Stomach (tissue), 9 donors: Measurements from ENCODE around the gene NFATC2. TPM values are rescaled to one million over a fixed set of nuclear protein-coding genes. Genes with fewer than 3 reads are reported as not detected.
A peak's percentile ranks its signal among the peaks of the same experiment; 100 is the strongest.

Experiments used
- DNase-seq, 2 donors: peaks; one replicate each; pipeline versions ENCODE4 v3.0.0 to v3.0.0-alpha.2; 2013 to 2019
- H3K27ac ChIP-seq, 5 donors: fragments of 200-600 bp in 4 of 5; sonication (generic) in 4 of 5; one replicate each; pipeline ENCODE4 v1.5.1; 2013 to 2019; ENCODE audit warnings: mild to moderate bottlenecking in 1 of 5, moderate library complexity in 1 of 5
- H3K27me3 ChIP-seq, 3 donors: fragments of 200-600 bp; sonication (generic); one replicate each; pipeline ENCODE4 v1.5.1; 2017 to 2019; ENCODE audit warnings: mixed run types in 1 of 3
- H3K36me3 ChIP-seq, 4 donors: fragments of 200-600 bp; sonication (generic); 1 replicate in 3 of 4; 2 replicates in 1 of 4; pipeline ENCODE4 v1.5.1; 2016 to 2019
- H3K4me1 ChIP-seq, 4 donors: fragments of 200-600 bp; sonication (generic); one replicate each; pipeline ENCODE4 v1.5.1; 2016 to 2019
- H3K4me3 ChIP-seq, 4 donors: fragments of 200-600 bp; sonication (generic) in 3 of 4; one replicate each; pipeline ENCODE4 v1.5.1; 2016 to 2019; ENCODE audit warnings: mild to moderate bottlenecking in 1 of 4
- H3K9me3 ChIP-seq, 4 donors: fragments of 200-600 bp; sonication (generic); one replicate each; pipeline ENCODE4 v1.5.1; 2016 to 2019
- CTCF ChIP-seq, 7 experiments: fragments of 450-650 bp in 4 of 7; fragments of 200-600 bp in 3 of 7; sonication (generic) in 3 of 7; IDR thresholded peaks; one replicate each; pipeline ENCODE4 v1.5.1; 2016 to 2019; ENCODE audit warnings: antibody characterized with exemption in 7 of 7, control low read depth in 2 of 7, mild to moderate bottlenecking in 1 of 7
- EP300 ChIP-seq: sonication (generic); formaldehyde crosslinking; IDR thresholded peaks from one replicate; pipeline ENCODE4 v1.6.1; 2017; ENCODE audit warnings: antibody characterized with exemption
- POLR2A ChIP-seq, 4 donors: fragments of 450-650 bp; IDR thresholded peaks; one replicate each; pipeline ENCODE4 v1.6.1; 2016; ENCODE audit warnings: antibody characterized with exemption in 4 of 4, control low read depth in 2 of 4, mild to moderate bottlenecking in 1 of 4, moderate library complexity in 1 of 4
- POLR2AphosphoS5 ChIP-seq, 3 donors: sonication (generic); formaldehyde crosslinking; IDR thresholded peaks; one replicate each; pipeline ENCODE4 v1.6.1; 2016; ENCODE audit warnings: antibody characterized with exemption in 3 of 3
- whole genome bisulfite sequencing, 5 donors: extraction: QIAGEN DNeasy Blood & Tissue Kit in 3 of 5; methylation state at CpG; one replicate each; pipeline versions ENCODE4 v1.1.5 to v1.1.7; 2013 to 2018; 5-methylcytosine and 5-hydroxymethylcytosine counted together
- intact Hi-C: fragments of 100-400 bp; cut with DNase I; formaldehyde crosslinking; loops from one replicate; pipeline ENCODE4 v1.15.1; 2023; ENCODE audit warnings: low total_unique reads
- polyA plus RNA-seq, 3 donors: library from polyadenylated mRNA; stranded (reverse); fragments of 200-250 nt; gene quantifications; one replicate each; pipeline ENCODE4 v1.2.3, GENCODE V29; 2013
- total RNA-seq, 5 donors: library from RNA; depleted of rRNA; stranded (reverse); fragments of >200 nt; gene quantifications; one replicate each; pipeline versions ENCODE4 v1.1.0 to v1.2.3, GENCODE V29; 2014 to 2016
- donor health status: healthy with polysubstance abuse.
- donor health status: Bipolar disorder and iron deficiency.
- donor health status: healthy.

The NFATC2 gene
- total and polyA plus RNA-seq, 8 donors = 1.4 to 31.9 (median 8.6) TPM

GRCh38 chr20:51531712-51532456 is 10.6 kb downstream of the NFATC2 start:
- WGBS, 5 donors = 73 to 87% (median 83%) methylated on average over 12 of the region's 12 CpGs
- peaks cover 39 to 96% (median 56%) of the 10 kb centered on the region in 4 donors for H3K4me1 ChIP-seq
- no peak overlapping the region for H3K4me3 ChIP-seq
- no peaks in the 10 kb centered on the region for H3K36me3 ChIP-seq
- TF ChIP-seq POLR2A (IDR thresholded peaks at IDR 0.05) = no peak
- no peak for TF ChIP-seq POLR2AphosphoS5 (IDR thresholded peaks at IDR 0.05)
- TF ChIP-seq EP300 = no peak
- no peak for TF ChIP-seq CTCF (IDR thresholded peaks at IDR 0.05)
- no peaks in the 10 kb centered on the region for H3K27me3 ChIP-seq
- intact Hi-C loops = no loop called here
- H3K9me3 ChIP-seq = no peaks in the 10 kb centered on the region
- H3K27ac ChIP-seq = peak overlapping the region in 4 of 5 donors; percentile 44 to 71 (median 52)
- no peak for DNase-seq

GRCh38 chr20:51531141-51531710 is 11.3 kb downstream of the NFATC2 start:
- Histone ChIP-seq H3K4me3 (no peak overlapping the region), H3K9me3 (no peaks in the 10 kb centered on the region), H3K27me3 (no peaks in the 10 kb centered on the region), H3K36me3 (no peaks in the 10 kb centered on the region), H3K27ac (peak overlapping the region in 2 of 5 donors; percentile 30 to 71), H3K4me1 (peaks cover 39 to 96% (median 55%) of the 10 kb centered on the region in 4 donors)
- no peak for DNase-seq
- 76 to 94% (median 85%) methylated on average over 8 to 11 of the region's 11 CpGs for whole genome bisulfite sequencing, 5 donors
- TF ChIP-seq POLR2AphosphoS5 (IDR thresholded peaks at IDR 0.05) (no peak), CTCF (IDR thresholded peaks at IDR 0.05) (no peak), POLR2A (IDR thresholded peaks at IDR 0.05) (no peak), EP300 (no peak)
- intact Hi-C loops = no loop called here

GRCh38 chr20:51529758-51530157 is 12.8 kb downstream of the NFATC2 start:
- intact Hi-C loops = no loop called here
- Histone ChIP-seq H3K27me3 (no peaks in the 10 kb centered on the region), H3K4me1 (peaks cover 30 to 96% (median 48%) of the 10 kb centered on the region in 4 donors), H3K36me3 (no peaks in the 10 kb centered on the region), H3K9me3 (no peaks in the 10 kb centered on the region), H3K4me3 (peak overlapping the region in 2 of 4 donors; percentile 0 to 1), H3K27ac (peak overlapping the region in 2 of 5 donors; percentile 45 to 71)
- 45 to 60% (median 53%) methylated on average over 5 of the region's 5 CpGs for WGBS, 5 donors
- no peak for TF ChIP-seq POLR2A (IDR thresholded peaks at IDR 0.05)
- TF ChIP-seq EP300 = no peak
- DNase-seq = peak; percentile 42 to 46

- Histone ChIP-seq H3K36me3 (no peaks in the 10 kb centered on the region), H3K27me3 (no peaks in the 10 kb centered on the region), H3K4me3 (peak overlapping the region in 3 of 4 donors; percentile 0 to 1 (median 1)), H3K9me3 (no peaks in the 10 kb centered on the region), H3K27ac (peak overlapping the region in 4 of 5 donors; percentile 6 to 71 (median 48)), H3K4me1 (peaks cover 30 to 92% (median 48%) of the 10 kb centered on the region in 4 donors)
- WGBS, 5 donors = 14 to 24% (median 22%) methylated on average over 13 of the region's 13 CpGs
- intact Hi-C loops = no loop called here
- peak in 1 of 2 donors; percentile 80 for DNase-seq
- no peak for TF ChIP-seq POLR2A (IDR thresholded peaks at IDR 0.05)
- no peak for TF ChIP-seq CTCF (IDR thresholded peaks at IDR 0.05)
- TF ChIP-seq EP300 = no peak
- TF ChIP-seq POLR2AphosphoS5 (IDR thresholded peaks at IDR 0.05) = no peak
Measured at GRCh38 chr20:51529081-51529681, 13.3 kb downstream of the NFATC2 start.
